CD4-positive, alpha-beta T cell treated with Interleukin-15 for 1 hour (primary cell): ENCODE results near the gene MON2.
A peak's percentile ranks its signal among the peaks of the same experiment; 100 is the strongest.
"Not testable (repeated sequence)": the region's sequence is repeated elsewhere in the genome, so short reads cannot be mapped to it uniquely, and the experiment has no call there.

Experiments used
- DNase-seq: peaks from one replicate; pipeline ENCODE4 v3.0.0-alpha.2; 2020

MON2 gene

GRCh38 chr12:62559366-62559765 is 92.7 kb downstream of the MON2 start:
- DNase-seq: not testable (repeated sequence)

- no peak for DNase-seq
These were observed 96.2 kb downstream of the MON2 start for GRCh38 chr12:62562846-62563245.

- no peak for DNase-seq
These were observed 108.4 kb downstream of the MON2 start for GRCh38 chr12:62575036-62575435.

DNA sequence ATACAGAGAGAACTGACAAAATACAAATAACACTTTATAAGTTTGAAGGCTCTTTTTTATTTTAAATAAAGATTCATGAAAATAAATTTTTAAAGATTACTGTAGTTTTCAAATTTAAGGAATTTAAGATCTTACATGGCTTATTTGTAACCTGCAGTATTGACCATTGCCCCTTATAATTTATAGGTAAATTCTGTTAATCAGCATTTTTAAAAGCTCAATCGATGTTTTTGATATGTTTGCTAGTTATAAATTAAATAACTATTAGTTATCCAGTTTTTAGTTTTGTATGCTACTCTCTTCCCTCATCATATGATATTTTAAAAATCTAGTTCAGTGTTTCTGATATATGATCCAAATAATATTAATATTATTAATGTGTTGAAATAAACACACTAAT is 109.9 kb downstream of the MON2 start:
- DNase-seq: no peak

DNA sequence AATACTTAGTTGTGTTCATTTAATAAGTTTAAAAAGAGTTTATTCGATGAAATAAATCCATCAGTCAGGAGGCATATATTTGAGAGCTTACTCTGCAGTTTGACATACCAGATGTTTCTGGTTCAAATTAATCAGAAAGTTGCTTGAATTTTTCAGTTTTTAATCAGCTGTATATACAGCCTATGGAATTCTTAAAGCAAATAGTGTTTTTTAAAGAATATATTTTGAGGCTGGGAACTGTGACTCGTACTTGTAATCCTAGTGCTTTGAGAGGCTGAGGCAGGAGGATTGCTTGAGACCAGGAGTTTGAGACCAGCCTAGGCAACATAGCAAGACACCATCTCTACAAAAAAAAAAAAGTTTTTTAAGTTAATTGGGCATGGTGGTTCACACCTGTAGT is 112.1 kb downstream of the MON2 start:
- no peak for DNase-seq

DNA sequence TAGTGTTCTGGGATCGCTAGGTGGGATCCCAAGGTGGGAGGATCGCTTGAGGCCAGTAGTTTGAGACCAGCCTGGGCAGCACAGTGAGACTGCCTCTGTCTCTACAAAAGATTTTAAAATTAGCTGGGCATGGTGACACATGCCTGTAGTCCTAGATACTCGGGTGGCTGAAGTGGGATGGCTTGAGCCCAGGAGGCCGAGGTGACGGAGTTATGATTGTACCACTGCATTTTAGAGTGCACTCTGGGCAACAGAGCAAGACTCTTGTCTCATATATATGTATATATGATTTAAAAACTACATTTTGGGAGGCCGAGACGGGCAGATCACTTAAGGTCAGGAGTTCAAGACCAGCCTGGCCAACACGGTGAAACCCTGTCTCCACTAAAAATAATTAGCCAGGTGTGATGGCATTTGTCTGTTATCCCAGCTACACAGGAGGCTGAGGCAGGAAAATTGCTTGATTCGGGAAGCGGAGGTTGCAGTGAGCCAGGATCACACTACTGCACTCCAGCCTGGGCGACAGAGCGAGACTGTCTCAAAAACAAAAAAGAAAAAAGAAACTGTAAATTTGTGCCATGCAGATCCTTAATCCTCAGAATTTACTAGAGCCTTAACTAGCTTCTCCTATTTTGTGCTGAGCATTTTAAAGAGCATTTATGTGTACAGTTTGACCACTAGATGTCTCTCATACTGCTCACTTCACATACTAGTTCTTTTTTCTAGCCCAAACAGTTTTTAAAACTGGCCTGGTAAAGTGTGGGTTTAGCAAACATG is 114.8 kb downstream of the MON2 start:
- no peak for DNase-seq

DNA sequence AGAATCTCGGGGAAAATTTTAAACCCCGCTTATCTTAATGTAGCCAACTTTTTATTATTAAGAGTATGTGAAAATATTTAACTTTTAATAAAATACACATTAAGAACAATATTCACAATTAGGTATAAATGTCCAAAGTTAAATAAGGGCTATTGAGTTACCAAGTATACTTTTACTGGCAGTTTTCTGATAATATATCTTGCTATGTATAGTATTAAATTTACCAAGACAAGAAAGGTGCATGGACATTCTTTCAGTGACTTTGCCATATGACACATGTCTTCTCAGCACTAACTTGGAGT is 115.4 kb downstream of the MON2 start:
- DNase-seq: no peak

DNA sequence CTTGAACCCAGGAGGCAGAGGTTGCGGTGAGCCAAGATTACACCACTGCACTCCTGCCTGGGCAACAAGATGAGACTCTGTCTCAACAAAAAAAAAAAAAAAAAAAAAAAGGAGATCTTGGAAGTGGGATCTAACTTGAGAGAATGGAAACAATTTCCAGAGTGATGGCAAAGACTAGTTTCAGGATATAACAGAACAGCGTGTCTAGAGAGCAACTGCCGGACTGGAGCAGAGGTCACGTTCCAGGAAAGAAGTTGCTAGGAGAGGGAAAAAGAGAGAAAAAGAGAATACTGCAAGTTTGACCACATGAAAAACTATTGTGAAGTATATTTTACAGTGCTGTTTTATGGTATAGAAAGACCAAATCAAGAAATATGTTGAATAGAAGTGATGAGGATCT is 118.0 kb downstream of the MON2 start:
- DNase-seq: no peak

- DNase-seq: no peak
These were observed 120.2 kb downstream of the MON2 start for GRCh38 chr12:62586850-62587249.

GRCh38 chr12:62588916-62589315 is 122.3 kb downstream of the MON2 start:
- no peak for DNase-seq

DNA sequence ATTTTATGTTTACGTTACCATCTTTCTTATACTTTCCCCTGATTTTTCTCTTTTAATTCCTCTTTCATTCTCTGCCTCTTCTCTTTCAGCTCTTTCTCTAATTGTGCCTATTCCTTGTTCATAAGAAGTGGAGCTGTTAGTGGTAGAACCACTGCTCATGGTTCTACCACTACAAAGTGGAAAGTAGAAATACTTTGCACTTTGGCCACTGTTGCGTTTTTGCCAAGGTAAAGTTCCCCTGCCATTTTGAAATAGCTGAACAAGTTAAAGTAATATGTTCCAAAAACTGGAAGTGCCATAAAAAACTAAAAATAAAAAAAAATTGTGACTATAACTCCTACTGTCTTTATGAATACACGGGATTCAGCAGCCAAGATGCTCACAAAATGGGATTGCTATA is 130.6 kb downstream of the MON2 start:
- DNase-seq: no peak

- DNase-seq: no peak
These were observed 132.2 kb downstream of the MON2 start for GRCh38 chr12:62598846-62599245.

DNA sequence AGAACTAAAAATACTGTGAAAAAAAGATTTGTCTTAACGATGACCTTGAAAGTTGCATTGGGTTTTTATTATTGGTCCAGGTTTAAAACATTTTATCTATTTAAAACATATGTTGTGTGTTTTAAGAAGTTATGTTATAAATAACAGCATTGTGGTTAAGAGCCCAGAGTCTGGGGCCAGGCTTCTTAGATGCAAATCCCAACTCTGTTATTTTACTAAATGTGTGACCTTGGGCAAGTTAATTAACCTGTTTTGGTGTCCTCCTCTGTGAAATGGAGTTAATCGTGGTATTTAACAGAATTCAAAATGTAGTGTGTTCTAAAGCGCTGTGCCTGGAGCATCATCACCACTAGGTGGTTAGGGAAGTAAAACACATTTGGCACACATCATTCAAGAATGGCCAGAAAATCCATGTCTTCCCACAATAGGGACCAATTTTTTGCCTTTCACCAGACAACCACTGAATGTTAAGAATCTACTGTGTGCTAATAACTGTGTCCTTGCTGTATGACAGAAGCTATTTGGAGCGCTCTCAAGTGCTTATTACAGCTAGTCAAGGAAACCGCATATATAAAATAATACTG is 133.3 kb downstream of the MON2 start:
- DNase-seq: no peak

- no peak for DNase-seq
These were observed 135.1 kb downstream of the MON2 start for GRCh38 chr12:62601765-62602164.

DNA sequence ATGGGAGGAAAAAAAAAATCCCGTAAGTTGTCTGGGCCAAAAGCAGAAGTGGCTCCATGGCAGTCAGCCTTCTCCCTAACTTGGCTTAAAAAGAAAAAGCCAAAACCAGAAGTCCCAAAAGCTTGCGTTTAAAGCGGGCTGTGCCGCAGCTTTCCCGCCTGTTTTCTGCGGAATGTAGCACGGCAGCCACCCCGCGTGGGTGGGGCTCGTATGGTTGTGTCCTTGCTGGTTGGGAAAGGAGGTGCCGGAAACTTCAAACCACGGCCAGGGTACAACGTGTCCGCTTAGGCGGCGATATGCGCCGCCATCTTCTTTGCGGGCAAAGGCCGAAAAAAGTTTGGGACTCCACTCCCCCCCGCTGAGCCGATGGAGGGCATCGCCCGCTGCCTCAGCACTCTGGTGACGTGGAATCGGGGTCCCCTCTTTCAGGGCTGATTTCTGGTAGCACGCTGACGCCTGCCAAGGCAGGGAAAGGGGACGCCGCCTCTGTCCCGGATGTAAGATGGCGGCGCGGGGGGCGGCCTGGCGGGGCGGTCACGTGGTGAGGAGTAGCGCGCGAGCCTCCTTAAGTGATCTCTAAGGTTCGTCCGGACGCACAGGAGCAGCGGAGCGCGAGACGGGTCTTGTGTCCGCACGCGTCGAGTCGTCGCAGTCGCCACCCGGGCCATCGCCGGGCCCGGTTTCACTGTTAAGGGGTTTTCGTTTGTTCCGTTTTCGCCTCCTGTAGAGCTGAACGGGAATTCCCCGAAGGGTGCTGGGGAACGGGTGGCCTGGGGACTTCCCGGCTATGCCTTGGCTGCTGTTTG is 135.8 kb downstream of the MON2 start:
- peak; percentile 91 for DNase-seq

- DNase-seq: peak; percentile 85
These were observed 136.6 kb downstream of the MON2 start for GRCh38 chr12:62603061-62603810.

GRCh38 chr12:62603811-62604098 is 137.1 kb downstream of the MON2 start:
- DNase-seq: no peak

GRCh38 chr12:62604373-62604772 is 137.7 kb downstream of the MON2 start:
- DNase-seq: no peak

DNA sequence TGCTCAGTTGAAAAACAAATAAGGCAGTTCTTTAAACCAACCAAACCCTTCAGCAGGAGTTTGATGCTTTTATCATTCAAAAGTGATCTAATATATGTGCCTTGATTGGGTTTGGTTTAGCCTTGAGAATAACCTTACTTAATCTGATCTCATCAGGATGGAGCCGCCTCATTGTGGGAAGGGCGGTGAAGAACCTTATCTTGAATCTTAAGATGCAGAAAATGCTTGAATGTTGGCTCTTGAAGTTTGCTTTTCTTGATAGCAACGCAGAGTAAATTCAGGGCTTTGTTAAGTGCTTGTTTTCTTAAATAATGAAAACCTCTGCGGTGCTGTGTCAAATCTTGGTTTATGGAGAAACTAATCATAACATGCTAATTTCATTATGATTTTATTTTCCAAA is 138.2 kb downstream of the MON2 start:
- no peak for DNase-seq

GRCh38 chr12:62605981-62606380 is 139.4 kb downstream of the MON2 start:
- no peak for DNase-seq

DNA sequence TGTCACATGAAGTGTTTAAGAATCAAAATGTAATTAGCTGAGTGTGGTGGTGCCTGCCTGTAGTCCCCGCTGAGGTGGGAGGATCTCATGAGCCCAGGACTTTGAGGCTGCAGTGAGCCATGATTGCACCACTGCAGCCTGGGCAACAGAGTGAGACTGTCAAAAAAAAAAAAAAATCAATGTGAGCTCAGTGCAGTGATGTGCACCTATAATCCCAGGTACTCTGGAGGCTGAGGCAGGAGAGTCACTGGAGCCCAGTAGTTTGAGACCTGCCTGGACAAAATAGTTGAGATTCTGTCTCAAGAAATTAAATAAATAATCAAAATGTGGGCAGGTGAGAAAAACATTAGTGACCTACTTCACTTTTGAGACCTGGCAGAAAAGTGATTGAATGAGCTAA is 140.0 kb downstream of the MON2 start:
- DNase-seq: no peak

- no peak for DNase-seq
These were observed 146.5 kb downstream of the MON2 start for GRCh38 chr12:62613081-62613480.

DNA sequence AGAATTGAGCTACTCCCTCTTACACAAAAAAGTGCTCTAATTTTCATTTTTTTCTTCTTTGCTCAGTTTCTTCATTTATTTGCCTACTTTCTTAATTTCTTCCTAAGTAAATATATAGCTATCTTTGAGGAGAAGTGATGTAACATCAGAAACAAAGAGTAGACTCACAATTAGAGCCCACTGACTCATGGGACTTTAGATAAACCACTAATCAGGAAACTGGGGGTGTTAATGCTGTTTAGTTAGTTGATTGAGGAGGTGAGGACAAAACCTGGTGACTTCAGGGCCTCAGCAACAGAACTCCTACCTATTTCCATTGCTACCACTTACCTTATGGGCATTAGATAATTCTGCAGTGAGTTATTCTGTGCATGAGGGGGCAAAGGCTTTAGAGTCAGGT is 151.7 kb downstream of the MON2 start:
- no peak for DNase-seq

GRCh38 chr12:62618930-62619329 is 152.3 kb downstream of the MON2 start:
- no peak for DNase-seq
